ENCODE results near the gene FOXN3.

The FOXN3 gene

DNA sequence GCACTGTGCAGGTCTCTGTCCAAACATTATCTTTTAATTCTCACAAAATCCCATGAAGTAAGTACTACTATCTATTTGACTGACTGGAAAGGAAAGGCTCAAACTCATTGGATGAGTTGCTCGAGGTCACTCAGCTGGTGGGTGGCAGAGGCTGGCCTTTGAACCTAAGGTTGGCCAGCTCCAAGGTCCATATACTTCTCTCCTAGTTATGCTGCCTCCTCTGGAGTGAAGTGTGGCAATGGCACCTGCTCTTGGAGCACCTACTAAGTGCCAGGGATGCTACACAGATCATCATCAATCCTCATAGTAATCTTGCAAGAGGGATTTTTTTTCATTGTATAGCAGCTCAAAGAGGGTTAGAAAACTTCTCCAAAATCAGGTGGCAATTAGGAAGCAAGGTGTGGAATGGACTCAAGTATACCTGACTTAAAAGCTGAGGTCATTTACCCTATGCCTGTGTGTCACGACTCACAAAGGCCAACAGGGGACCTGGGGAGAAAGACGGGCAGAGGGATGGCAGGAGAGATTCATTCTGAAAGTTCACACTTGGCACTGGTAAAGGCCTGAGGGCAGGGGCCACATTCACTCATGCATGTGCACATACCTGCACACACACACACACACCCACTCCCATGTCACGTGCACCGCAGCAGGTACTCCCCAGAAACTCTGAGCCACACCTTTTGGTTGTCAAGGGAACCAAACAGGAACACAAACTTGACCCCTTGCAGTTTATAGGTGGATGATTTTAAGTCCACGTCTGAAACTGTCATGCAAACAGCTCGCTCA lies 146.4 kb downstream of the FOXN3 start:
- Histone ChIP-seq H3K27ac (replicated peaks) (no peak overlapping the region), H3K27me3 (ENCODE audit: insufficient read depth, poor library complexity, severe bottlenecking) (no peaks in the 10 kb centered on the region), H3K4me3 (replicated peaks; ENCODE audit: insufficient read depth, low read length) (no peak overlapping the region)
- TF ChIP-seq GABPA (IDR thresholded peaks at IDR 0.05; ENCODE audit: low read depth) = no peak
- TF ChIP-seq SPI1 (IDR thresholded peaks at IDR 0.05; ENCODE audit: borderline replicate concordance, low read depth) = no peak
- TF ChIP-seq, protein P1, sequence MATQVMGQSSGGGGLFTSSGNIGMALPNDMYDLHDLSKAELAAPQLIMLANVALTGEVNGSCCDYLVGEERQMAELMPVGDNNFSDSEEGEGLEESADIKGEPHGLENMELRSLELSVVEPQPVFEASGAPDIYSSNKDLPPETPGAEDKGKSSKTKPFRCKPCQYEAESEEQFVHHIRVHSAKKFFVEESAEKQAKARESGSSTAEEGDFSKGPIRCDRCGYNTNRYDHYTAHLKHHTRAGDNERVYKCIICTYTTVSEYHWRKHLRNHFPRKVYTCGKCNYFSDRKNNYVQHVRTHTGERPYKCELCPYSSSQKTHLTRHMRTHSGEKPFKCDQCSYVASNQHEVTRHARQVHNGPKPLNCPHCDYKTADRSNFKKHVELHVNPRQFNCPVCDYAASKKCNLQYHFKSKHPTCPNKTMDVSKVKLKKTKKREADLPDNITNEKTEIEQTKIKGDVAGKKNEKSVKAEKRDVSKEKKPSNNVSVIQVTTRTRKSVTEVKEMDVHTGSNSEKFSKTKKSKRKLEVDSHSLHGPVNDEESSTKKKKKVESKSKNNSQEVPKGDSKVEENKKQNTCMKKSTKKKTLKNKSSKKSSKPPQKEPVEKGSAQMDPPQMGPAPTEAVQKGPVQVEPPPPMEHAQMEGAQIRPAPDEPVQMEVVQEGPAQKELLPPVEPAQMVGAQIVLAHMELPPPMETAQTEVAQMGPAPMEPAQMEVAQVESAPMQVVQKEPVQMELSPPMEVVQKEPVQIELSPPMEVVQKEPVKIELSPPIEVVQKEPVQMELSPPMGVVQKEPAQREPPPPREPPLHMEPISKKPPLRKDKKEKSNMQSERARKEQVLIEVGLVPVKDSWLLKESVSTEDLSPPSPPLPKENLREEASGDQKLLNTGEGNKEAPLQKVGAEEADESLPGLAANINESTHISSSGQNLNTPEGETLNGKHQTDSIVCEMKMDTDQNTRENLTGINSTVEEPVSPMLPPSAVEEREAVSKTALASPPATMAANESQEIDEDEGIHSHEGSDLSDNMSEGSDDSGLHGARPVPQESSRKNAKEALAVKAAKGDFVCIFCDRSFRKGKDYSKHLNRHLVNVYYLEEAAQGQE (IDR thresholded peaks at IDR 0.05; ENCODE audit: insufficient replicate concordance, low read depth) = no peak
- no peak for TF ChIP-seq CTCF (IDR thresholded peaks at IDR 0.05; ENCODE audit: insufficient read depth, low read length)
- no peak for TF ChIP-seq POLR2AphosphoS5 (IDR thresholded peaks at IDR 0.05; ENCODE audit: low read depth)
- no peak for DNase-seq (ENCODE audit: low read depth in 1 of 2, low spot score in 1 of 2)

DNA sequence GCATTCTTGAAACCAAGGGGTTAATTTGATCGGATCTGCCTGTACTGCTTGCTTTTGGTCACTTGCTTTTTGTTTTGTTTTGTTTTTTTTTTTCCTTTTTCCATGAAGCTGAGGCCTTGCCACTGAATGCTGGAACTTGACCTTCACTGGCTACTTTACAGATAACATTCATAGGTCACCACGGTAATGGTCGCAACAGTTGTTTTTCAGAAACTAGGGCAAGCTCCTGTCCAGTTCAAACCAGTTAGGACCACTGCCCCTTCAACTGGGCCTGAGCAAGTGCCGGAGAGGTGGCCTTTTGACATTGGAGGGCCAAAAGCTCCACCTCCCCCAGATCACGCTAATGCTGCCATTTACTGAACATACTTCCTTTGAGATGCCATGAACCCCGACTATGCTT lies 147.6 kb downstream of the FOXN3 start:
- Histone ChIP-seq H3K4me3 (replicated peaks; ENCODE audit: insufficient read depth, low read length) (no peak overlapping the region), H3K27ac (replicated peaks) (no peak overlapping the region), H3K27me3 (ENCODE audit: insufficient read depth, poor library complexity, severe bottlenecking) (no peaks in the 10 kb centered on the region)
- DNase-seq (ENCODE audit: low read depth in 1 of 2, low spot score in 1 of 2) = no peak
- TF ChIP-seq SPI1 (IDR thresholded peaks at IDR 0.05; ENCODE audit: borderline replicate concordance, low read depth) (no peak), GABPA (IDR thresholded peaks at IDR 0.05; ENCODE audit: low read depth) (no peak)

DNA sequence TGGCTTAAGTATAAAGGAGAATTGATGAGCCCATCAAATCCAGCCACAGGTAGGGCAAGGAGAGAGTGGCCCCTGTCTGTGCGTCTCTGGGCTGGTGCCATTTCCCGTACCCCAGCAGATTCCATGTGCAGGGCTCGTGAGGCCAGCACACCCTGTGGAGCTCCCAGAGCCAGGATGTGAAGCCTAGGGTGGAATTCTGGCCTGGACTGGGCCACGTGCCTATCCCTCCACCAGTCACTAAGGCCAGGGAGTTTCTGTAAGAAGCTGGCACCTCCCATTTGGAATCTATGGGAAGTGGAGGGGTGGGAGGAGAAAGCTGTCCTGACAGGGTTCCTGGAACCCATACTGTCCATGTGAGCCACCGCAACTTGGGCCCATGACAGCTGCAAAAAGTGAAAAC lies 148.5 kb downstream of the FOXN3 start:
- TF ChIP-seq CTCF (IDR thresholded peaks at IDR 0.05; ENCODE audit: insufficient read depth, low read length) = no peak
- no peak for TF ChIP-seq POLR2AphosphoS5 (IDR thresholded peaks at IDR 0.05; ENCODE audit: low read depth)
- TF ChIP-seq SPI1 (IDR thresholded peaks at IDR 0.05; ENCODE audit: borderline replicate concordance, low read depth) = no peak
- TF ChIP-seq, protein P1 (IDR thresholded peaks at IDR 0.05; ENCODE audit: insufficient replicate concordance, low read depth) = no peak
- TF ChIP-seq GABPA (IDR thresholded peaks at IDR 0.05; ENCODE audit: low read depth) = no peak
- Histone ChIP-seq H3K4me3 (replicated peaks; ENCODE audit: insufficient read depth, low read length) (no peak overlapping the region), H3K27me3 (ENCODE audit: insufficient read depth, poor library complexity, severe bottlenecking) (no peaks in the 10 kb centered on the region), H3K27ac (replicated peaks) (no peak overlapping the region)
- no peak for DNase-seq (ENCODE audit: low read depth in 1 of 2, low spot score in 1 of 2)

- TF ChIP-seq POLR2AphosphoS5 (IDR thresholded peaks at IDR 0.05; ENCODE audit: low read depth) = no peak
- TF ChIP-seq GABPA (IDR thresholded peaks at IDR 0.05; ENCODE audit: low read depth) = no peak
- TF ChIP-seq, protein P1 (IDR thresholded peaks at IDR 0.05; ENCODE audit: insufficient replicate concordance, low read depth) = no peak
- no peak for TF ChIP-seq SPI1 (IDR thresholded peaks at IDR 0.05; ENCODE audit: borderline replicate concordance, low read depth)
- TF ChIP-seq CTCF (IDR thresholded peaks at IDR 0.05; ENCODE audit: insufficient read depth, low read length) = no peak
- Histone ChIP-seq H3K4me3 (replicated peaks; ENCODE audit: insufficient read depth, low read length) (no peak overlapping the region), H3K27ac (replicated peaks) (no peak overlapping the region), H3K27me3 (ENCODE audit: insufficient read depth, poor library complexity, severe bottlenecking) (no peaks in the 10 kb centered on the region)
- DNase-seq (ENCODE audit: low read depth in 1 of 2, low spot score in 1 of 2) = no peak
Measured at GRCh38 chr14:89267656-89268055, 149.4 kb downstream of the FOXN3 start.

All from HL-60 (cell line).